Astrocyte of the hippocampus (primary cell): ENCODE results near the gene PEX14.

Experiments
- DNase-seq: peaks from one replicate; pipeline ENCODE4 v3.0.0; 2011; ENCODE audit warnings: low read depth, low spot score

PEX14 gene

DNA sequence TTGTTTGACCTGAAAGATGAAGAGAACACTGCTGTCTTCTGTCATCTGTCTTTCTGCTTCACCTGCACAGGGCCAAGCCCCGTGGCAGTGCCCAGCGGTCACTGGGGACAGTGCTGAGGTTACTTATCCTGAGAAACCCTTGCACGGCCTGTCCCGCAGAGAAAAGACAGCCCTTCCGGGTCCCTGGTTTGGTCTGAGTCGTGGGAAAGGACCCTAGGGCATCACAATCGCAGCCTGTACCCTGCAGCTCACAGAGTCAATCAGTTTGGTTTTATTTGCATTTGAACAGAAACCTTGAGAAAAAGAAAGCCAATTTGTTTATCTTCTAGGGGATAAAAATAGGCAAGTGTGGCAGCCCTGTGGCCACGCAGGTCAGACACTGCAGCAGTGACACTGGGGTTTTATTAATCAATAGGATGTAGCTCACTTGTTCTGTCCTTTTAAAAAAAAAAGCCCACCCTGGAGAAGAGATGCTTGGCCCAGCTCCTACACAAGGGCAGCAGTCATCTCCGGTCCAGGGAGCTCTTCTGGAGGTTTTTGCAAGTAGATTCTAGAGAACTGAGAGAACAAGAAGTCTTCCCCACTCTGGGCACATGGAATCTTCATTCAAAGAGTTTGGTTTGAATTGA is 120.0 kb downstream of the PEX14 start:
- DNase-seq = no peak

DNA sequence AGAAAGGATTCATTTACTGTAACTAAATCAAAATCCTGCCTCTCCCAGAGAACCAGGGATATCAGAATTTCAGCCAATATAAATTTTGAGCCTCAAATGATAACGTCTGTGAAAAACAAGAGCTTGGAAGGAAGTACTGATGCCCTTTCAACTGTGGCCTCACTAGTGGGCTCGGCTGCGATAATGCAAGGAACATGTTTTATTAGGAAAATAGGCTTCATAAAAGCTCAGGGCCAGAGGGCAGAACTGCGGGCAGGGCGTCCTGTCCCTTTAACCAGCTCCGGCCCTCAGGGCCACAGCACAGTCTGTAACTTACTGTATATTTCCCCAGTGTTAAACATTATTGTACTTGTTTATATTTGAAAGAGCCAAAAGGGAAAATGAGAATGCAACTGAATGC is 122.0 kb downstream of the PEX14 start:
- DNase-seq = no peak

DNA sequence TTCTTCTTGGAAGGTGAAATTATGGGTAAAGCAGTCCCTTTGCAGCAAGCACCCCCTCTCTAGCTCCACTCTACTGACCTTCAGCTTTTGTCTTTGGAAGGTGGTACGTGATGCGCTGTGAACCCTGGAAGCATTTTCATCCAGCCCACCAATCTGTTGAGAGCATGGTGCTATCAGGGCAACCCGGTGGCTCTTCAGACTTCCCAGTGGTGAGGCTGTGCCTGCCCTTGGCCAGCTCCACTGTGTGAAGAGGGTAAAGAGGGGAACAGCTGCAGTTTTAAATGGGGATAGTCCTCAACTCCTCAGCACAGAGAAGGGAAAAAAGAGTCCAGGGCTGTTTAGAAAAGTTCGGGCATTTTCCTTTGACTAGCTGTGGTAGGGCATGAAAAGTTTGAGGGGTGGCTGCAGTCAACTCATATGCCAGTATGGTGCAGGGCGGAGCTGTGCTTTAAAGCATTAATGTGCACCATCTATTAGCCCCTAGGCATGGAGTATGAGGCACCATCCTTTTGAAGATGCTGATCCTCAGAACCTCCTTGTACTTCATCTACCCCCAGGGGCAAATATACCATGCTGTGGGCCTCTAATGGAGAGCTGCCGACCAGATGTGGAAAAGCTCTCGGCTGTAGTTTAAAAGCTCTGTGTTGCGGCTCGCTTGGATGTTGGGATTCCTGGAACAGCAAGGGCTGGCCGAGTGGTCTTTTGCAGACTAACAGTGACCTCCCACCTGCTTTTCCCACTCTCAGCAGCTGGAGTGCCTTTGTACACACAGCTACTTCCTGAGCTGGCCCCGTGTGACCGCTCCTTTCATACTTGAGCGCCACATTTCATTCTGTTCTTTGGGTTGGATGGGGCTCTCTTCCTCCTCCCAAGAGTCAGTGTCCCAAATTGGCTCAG is 123.0 kb downstream of the PEX14 start:
- DNase-seq = no peak

DNA sequence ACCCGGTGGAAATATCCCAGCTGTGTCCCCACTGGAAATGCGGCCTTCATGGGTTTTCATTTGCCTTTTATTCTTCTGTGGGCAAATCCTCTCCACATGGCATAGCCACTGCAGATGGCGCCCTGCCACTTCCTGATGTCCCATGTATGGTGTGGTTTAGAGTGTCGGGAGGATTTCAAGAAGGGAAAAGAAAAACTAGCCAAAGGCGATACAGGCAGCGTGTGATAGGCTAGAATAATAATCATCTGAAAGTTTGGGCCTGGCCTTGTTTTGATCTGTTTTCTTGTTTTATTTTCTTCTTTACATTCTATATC is 123.6 kb downstream of the PEX14 start:
- no peak for DNase-seq

DNA sequence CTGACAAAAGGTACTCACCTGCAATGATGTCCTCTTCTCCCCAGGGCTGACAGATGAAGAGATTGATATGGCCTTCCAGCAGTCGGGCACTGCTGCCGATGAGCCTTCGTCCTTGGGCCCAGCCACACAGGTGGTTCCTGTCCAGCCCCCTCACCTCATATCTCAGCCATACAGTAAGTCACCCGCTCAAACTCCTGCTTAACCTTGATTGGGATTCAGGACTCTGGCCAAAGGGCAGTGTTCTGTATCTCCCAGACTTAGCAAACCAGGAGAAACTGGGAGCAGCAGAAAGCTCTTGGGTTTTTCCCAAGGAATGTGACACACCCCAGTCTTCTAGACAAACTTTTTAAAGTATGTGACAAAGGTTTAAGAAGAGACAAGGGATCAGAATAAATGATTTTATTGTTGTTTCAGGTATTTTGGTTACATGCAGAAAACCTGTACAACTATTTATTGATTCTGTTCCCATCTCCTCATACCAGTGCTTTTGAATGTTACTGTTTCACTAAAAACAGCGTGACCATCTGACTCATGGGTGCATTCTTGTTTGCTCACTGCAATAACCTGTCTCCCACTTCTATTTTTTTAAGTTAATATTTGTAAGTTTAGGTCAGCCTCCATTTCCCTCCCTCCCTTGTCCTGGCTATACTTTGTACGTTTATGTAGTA is 124.6 kb downstream of the PEX14 start:
- peak; percentile 78 for DNase-seq

DNA sequence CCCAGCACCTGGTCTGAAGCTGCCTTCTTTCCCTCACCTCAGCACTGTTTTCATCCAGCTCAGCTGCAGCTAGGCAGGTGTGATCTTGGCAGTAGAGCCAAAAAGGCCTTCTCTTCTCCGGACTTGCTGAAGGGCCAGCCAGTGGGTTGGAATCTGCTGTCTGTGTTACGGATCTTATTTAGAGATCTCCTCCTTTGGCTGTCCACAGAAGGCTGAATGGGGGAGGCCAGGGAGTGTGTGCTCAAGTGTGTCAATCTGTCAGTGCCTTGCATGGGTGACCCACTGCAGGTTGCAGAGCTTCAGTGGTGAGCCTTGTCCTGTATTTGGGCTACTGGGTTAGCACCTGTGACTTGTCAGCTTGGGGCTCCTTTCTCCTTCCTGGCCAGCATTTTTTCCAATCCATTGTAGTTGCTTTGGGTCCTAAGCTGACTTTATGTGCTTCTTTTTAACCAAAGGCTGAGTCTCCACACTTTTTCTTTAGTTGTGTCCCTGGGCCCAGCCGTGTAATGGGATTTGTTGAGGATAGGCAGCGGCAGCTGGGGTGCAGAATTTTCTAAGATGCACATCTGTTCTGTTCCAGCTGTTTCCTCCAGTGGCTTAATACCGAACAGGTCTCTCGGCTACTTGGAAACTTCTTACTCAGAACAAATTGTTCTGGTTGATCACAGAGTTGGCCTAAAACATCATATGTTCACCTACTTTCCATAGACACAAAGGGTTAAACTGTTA is 126.8 kb downstream of the PEX14 start:
- DNase-seq = no peak

DNA sequence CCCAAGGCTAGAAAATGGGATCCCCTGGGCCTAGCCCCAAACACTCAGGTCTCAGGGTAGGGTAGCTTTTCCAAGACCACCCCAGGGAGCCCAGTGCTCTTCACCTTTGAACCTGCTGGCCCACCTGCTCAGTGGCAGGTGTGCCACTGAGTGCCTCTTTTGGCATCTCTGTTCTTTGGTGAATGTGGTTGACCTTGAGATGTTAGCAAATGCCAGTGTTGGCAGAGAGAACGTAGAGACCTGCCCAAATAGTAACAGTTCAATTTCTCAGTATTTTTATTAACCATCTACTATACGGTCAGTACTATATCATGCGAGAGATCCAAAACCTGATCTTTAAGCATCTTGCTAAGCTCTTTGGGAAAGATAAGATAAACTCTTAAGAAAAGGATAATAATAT is 128.2 kb downstream of the PEX14 start:
- DNase-seq = no peak

DNA sequence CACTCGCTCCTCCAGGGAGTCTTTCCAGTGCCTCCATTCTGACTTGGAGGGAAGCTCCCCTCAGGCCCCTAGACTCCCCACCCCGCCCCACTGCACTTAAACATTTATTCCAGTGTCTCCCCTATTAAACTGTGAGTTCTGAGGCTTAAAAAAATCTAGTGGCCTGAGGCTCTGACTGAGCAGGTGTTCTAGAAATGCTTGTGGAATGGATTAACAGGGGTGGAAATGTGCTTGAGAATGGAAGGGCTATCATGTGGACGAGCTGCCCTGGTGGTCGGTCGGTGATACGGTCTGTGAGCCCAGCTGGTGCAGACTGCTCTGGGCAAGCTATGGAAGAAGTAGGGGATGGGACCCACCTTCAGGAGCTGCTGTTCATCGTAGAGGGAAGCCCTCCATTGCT is 130.2 kb downstream of the PEX14 start:
- no peak for DNase-seq

DNA sequence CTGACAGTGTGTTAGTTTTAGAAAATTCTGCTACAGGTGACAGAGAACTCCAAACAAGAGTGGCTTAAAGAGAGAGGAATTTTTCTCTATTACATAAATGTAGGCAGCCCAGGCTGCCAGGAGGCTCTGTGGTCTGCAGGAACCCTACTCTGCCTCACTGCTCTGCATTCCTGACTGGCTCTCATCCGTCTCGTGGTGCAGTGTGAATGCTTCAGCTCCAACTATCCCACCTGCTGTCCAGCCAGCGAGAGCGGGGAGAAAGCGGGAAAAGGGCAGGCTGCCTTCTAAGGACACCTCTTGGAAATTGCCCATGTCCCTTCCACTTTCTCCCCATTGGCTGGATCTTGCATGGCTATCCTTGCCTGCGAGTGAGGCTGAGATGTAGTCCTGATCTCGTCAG is 131.3 kb downstream of the PEX14 start:
- peak; percentile 75 for DNase-seq

DNA sequence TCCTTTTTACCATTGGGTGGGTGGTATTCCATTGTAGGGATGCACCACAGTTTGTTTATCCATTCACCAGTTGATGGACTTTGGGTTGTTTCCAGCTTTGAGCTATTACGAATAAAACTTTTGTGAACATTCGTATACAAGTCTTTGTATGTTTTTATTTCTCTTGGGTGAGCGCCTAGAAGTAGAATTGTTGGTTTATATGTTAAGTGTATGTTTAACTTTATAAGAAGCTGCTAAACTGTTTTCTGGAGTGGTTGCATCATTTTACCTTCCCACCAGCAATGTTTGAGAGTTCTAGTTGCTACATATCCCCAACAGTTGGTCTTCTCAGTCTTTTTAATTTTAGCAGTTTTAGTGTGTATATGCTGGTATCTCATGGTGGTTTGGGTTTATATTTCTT is 132.5 kb downstream of the PEX14 start:
- no peak for DNase-seq

DNA sequence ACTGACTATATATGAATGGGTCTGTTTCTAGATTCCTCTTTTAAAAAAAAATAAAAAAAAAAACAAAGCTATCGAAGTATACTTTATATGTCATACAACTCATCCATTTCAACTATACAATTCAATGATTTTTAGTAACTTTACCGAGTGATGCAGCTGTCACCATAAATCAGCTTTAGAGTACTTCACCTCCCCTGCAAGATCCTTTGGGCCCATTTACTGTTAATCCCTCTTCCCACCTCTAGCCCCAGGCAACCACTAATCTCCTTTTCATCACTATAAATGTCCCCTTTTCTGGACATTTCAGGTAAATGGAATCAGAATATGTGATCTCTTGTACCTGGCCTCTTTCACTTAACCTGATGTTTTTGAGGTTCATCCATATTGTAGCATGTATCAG is 133.9 kb downstream of the PEX14 start:
- no peak for DNase-seq

DNA sequence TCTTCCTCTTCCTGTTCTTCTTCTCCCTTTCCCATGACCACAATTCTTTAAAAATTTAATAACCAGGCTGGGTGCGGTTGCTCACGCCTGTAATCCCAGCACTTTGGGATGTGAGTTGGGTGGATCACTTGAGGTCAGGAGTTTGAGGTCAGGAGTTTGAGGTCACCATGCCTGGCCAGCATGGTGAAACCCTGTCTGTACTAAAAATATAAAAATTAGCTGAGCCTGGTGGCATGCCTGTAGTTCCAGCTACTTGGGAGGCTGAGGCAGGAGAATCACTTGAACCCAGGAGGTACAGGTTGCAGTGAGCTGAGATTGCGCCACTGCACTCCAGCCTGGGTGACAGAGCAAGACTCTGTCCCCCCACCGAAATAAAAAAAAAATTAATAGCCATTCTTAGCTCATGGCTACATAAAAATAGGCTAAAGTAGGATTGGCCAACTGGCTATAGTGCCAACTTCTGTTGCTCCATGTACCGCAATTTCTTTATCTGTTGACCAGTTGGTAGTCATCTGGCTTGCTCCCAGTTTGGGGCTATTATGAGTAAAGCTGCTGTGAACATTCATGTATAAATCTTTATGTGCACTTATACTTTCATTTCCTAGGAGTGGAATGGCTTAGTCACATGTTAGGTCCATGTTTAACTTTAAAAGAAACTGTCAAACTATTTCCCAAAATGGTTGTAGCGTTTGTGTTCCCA is 136.3 kb downstream of the PEX14 start:
- no peak for DNase-seq

DNA sequence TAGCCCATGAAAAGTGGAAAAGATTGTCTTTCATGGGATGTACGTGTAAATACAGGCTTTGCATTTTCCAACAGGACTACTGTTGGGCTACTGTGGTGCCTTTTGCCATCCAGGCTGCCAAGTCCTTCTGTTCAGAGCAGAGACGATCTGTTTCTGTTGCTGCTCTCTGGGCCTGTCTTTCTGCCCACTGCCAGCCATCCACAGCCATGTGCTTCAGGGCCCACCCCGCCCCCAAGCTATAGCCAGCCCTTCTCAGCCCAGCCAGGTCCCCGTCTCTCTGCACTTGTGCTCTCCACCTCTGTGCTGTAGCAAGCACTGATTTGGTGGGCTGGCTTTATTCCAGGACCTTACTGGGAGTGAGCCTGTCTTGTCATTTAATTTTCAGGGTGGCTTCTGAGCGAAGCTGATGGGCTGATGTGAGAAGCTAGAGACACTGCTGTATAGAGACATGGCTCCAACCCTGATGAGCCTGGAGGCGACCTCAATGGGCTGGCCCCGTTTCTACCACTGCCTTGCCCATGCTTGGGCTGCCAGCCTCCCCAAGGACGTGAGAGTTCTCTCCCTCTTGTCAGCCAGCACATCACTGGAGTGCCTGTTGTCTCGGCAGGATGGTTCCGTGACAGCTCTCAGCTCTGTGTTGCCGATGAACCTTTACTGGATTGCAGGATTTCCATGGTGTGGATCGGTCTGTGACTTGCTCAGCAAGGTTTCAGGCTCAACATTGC is 137.8 kb downstream of the PEX14 start:
- DNase-seq = no peak

DNA sequence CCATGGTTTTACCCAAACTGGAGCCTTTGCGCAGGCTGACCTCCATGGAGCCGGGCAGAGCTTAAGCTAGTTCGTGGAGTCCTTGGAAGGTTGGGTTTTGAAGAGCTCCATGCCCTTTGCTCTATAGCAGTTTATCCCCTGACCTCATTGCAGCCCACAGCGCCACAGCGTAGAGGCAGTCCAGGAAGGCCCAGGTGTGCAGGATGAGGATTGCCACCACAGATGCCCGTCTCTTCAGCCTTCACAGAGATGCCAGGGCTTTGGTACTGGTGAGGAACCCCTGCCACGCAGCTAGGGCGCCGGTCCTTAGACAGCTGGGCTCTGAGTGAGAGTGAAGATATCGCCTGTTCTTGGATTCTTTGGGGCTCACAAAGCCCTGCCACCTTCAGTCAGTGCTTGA is 138.6 kb downstream of the PEX14 start:
- no peak for DNase-seq

DNA sequence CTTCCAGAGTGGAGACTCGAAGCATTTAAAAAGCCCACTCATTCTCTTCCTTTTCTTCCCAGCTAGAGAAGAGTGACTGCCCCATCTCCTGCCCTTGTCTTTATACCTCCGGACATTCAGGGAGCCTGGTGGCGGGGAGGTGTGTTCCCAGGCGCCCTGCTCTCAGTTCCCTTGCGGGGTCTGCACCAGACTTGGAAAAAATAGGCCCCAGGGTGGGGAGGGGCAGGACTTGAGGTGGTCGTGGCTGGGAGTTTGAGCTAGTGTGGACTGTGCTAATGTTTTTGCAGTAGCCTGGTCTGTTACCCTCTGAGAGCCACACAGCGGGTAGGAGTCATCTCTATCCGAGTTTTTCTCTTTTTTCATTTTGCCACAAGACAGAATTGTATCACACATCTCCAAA is 139.1 kb downstream of the PEX14 start:
- no peak for DNase-seq

DNA sequence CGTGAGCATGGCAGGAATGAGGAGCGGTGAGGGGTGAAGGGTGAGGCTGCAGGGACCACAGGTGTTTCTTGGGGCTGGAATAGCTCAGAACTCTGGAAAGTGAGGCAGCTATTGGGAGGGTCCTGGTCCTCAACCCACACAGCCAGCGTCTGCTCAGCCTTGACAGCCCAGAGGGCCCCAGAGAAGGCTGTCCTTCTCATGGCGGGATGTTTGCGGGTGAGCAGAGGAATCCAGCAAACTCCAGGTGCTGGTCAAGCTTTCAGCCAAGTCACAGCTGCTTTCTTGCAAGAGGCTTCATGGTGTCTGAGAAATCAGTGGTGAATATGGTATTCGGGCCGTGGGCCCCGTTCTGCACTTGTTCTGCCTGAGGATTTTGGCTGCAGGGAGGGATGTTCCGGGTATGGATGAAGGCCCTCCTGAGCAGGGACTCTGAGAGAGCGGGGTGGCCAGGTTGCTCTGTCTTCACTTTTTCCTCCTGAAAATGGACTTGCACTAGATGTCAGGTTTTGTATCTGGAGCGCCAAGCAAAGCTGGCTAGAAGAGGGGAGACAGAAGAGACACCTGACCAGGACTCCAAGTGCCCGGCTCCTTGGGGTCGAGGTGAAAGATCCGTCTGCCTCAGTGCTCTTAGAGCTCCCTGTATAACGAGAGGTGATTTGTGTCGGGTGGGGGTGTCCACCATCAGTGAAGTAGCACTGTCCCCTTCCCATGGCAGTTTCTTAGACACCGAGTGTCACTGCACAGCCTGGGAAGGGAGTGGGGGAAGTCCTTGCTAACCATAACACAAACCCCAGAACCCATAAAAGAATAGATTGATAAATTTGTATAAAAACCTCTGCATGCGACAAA is 139.9 kb downstream of the PEX14 start:
- DNase-seq = no peak

DNA sequence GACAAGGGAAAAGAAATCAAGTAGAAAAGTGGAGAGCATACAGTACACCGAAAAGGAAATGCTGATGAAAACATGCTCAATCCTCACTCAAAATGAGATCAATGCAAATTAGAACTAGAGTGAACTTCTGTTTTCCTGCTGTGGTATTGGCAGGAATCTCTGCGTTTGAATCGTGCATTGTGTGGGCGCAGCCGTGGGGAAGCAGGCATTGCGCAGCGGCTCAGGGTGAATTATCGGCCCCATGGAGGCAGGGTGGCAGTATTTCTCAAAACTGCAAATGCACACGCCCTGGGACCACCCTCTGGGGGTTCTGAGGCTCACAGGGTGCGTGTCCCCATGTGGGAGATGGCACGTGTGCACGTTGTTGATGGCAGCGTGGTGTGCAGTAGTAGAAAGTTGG is 140.6 kb downstream of the PEX14 start:
- DNase-seq = peak; percentile 86

DNA sequence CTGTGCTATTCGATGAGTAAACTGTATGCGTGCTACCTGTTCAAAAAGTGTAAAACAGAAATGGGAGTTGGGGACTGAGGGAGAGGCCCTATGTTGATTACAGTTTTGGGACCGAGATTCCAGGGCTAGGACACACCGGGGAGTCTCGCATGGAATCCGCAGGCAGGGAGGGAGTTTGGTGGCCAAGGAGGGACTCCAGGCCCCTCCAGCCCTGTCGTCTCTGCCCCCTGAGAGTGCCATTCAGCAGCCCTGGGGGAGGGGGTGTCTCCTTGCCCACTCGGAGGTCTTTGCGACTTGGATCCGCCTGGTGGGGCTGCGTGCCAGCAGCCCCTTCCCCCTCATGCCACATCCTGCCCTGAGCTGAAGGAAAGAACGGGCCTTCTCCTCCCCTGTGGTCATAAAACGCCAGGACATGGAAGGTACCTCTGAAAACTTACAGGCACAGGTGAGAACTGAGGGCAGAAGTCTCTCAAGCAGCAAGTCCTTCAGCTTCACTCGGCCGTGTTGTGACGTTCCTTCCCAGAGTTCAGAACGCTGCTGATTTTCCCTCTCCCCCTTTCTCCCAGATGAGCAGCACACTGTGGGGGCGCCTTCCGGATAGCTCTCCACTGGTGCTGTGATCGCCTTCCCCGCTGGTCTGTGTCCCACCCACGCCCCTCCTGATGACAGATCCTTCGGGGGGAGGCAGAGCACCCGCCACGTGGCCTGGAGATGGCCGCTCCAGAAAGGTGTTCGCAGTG is 141.4 kb downstream of the PEX14 start:
- DNase-seq = no peak

DNA sequence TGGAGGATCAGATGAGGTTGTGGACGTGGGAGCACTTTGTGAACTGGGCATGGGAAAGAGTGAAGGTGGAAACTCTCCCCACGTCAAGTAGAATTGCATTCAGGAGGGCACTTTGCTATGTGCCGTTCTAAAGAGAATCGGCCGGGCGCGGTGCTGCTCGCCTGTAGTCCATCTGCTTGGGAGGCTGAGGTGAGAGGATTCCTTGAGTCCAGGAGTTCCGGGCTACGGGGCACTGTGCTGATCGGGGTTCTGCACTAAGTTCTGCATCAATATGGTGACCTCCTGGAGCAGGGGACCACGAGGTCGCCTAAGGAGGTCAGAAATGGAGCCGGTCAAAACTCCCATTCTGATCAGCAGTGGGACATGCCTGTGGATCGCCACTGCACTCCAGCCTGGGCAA is 141.9 kb downstream of the PEX14 start:
- DNase-seq = no peak
